Body of pancreas (tissue), 4 donors: ENCODE results near the gene SPINT1.
"Not testable (repeated sequence)": the region's sequence is repeated elsewhere in the genome, so short reads cannot be mapped to it uniquely, and the experiment has no call there.

Experiments
- CTCF ChIP-seq, 7 experiments: fragments of 450-650 bp in 4 of 7; fragments of 200-600 bp in 3 of 7; sonication (generic) in 3 of 7; IDR thresholded peaks; one replicate each; pipeline ENCODE4 v1.5.1; 2016 to 2019; ENCODE audit warnings: antibody characterized with exemption in 7 of 7
- POLR2A ChIP-seq, 3 donors: fragments of 450-650 bp; IDR thresholded peaks; one replicate each; pipeline ENCODE4 v1.6.1; 2016; ENCODE audit warnings: antibody characterized with exemption in 3 of 3, mild to moderate bottlenecking in 2 of 3

- TF ChIP-seq CTCF, POLR2A (IDR thresholded peaks at IDR 0.05): not testable (repeated sequence)
These were observed 17.3 kb downstream of the SPINT1 start for GRCh38 chr15:40861147-40861546.
